Uterus (tissue), 4 donors: ENCODE data around the gene DACT3. TPM values are rescaled to one million over a fixed set of nuclear protein-coding genes. Genes with fewer than 3 reads are reported as not detected.

Experiments
- DNase-seq, 2 donors: peaks; one replicate each; pipeline ENCODE4 v3.0.0-alpha.2; 2019 to 2020
- H3K27ac ChIP-seq, 2 donors: fragments of 200-600 bp; sonication (generic); 1 replicate in 1 of 2; 2 replicates in 1 of 2; pipeline ENCODE4 v1.5.1; 2016 to 2018
- H3K27me3 ChIP-seq, 2 donors: fragments of 200-600 bp; sonication (generic); one replicate each; pipeline ENCODE4 v1.5.1; 2018 to 2019; ENCODE audit warnings: control low read depth in 1 of 2
- H3K36me3 ChIP-seq, 2 donors: fragments of 200-600 bp; sonication (generic); one replicate each; pipeline ENCODE4 v1.5.1; 2019; ENCODE audit warnings: control low read depth in 1 of 2
- H3K4me1 ChIP-seq, 2 donors: fragments of 200-600 bp; sonication (generic); one replicate each; pipeline ENCODE4 v1.5.1; 2018 to 2019; ENCODE audit warnings: control low read depth in 1 of 2
- H3K4me3 ChIP-seq, 2 donors: fragments of 200-600 bp; sonication (generic); 1 replicate in 1 of 2; 2 replicates in 1 of 2; pipeline ENCODE4 v1.5.1; 2018 to 2019; ENCODE audit warnings: mild to moderate bottlenecking in 1 of 2
- H3K9me3 ChIP-seq, 2 donors: fragments of 200-600 bp; sonication (generic); one replicate each; pipeline ENCODE4 v1.5.1; 2019; ENCODE audit warnings: control low read depth in 1 of 2
- POLR2A ChIP-seq, 2 donors: fragments of 450-650 bp; IDR thresholded peaks; one replicate each; pipeline ENCODE4 v1.6.1; 2016; ENCODE audit warnings: antibody characterized with exemption in 2 of 2, mild to moderate bottlenecking in 1 of 2, moderate library complexity in 1 of 2
- intact Hi-C: fragments of 100-400 bp; cut with DNase I; formaldehyde crosslinking; loops from one replicate; pipeline ENCODE4 v1.15.1; 2023; ENCODE audit warnings: low total_unique reads
- total RNA-seq, 4 donors: library from RNA; depleted of rRNA in 3 of 4; stranded (reverse); fragments of >200 nt in 3 of 4; gene quantifications; one replicate each; pipeline versions ENCODE4 v1.1.0 to v1.2.4, GENCODE V29; 2014 to 2023
- TF ChIP-seq, protein P1 (sequence below), 4 experiments: fragments of 200-600 bp in 2 of 4; fragments of 450-650 bp in 2 of 4; sonication (generic) in 2 of 4; IDR thresholded peaks; one replicate each; pipeline ENCODE4 v1.5.1; 2016 to 2019; ENCODE audit warnings: antibody characterized with exemption in 4 of 4, mild to moderate bottlenecking in 2 of 4, moderate library complexity in 1 of 4
- donor health status: DM: yes; HTN: yes; CAD: no.

Gene DACT3
- total RNA-seq, 4 donors from 2014 or later: 0.29 to 90.1 (median 30.3) TPM

DNA sequence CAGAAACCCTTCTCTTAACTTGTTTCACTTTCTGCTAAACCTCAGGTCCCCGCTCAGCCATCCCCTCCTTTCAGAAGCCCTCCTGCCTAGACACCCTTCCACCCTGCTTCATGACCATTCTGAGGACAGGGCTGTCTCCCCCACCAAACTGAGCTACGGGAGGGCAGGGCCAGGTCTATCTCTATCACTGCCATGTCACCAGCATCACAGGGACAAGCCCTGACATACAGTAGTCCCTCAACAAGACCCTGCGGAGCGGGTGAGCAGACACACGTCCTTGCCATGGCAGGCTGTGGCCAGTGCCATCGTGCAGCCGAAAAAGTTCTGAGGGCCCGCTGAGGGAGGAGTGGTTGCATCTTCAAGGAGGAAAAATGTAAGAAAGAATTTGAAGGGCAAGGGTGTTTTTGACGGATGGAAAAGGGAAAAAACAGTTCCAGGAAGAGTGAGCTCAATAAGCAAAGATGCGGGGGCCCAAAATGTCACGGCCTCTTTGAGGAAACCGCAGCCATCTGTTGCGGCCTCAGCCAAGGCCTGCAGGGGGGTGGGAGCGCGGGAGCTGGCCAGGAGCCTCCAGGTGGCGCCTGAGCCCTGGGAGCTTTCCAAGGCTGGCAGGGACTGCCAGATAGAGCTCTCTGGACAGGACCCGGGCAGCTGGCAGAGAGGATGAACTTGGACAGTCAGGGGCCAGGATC, 44.2 kb downstream of the DACT3 start:
- intact Hi-C loops: no loop called here
- DNase-seq: no peak

DNA sequence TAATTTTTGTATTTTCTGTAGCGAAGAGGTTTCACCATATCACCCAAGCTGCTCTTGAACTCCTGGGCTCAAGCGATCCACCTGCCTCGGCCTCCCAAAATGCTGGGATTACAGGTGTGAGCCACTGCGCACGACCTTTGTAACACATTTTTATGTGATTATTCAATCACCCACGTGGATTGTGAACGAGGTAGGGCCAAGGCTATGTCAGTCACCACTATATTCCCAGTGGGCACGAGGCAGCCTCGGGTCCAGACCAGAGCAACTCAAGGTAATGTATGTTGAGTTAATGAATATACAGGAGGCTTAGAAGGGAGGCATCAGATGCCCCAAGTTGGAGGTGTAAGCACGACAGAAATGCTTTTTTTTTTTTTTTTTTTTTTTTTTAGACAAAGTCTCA, 45.0 kb downstream of the DACT3 start:
- Histone ChIP-seq H3K36me3 (no peaks in the 10 kb centered on the region), H3K4me3 (no peak overlapping the region), H3K9me3 (no peaks in the 10 kb centered on the region), H3K27ac (no peak overlapping the region), H3K27me3 (no peaks in the 10 kb centered on the region), H3K4me1 (peaks cover 0 to 12% of the 10 kb centered on the region in 2 donors)
- DNase-seq: no peak
- no peak for TF ChIP-seq POLR2A (IDR thresholded peaks at IDR 0.05)
- TF ChIP-seq, protein P1, sequence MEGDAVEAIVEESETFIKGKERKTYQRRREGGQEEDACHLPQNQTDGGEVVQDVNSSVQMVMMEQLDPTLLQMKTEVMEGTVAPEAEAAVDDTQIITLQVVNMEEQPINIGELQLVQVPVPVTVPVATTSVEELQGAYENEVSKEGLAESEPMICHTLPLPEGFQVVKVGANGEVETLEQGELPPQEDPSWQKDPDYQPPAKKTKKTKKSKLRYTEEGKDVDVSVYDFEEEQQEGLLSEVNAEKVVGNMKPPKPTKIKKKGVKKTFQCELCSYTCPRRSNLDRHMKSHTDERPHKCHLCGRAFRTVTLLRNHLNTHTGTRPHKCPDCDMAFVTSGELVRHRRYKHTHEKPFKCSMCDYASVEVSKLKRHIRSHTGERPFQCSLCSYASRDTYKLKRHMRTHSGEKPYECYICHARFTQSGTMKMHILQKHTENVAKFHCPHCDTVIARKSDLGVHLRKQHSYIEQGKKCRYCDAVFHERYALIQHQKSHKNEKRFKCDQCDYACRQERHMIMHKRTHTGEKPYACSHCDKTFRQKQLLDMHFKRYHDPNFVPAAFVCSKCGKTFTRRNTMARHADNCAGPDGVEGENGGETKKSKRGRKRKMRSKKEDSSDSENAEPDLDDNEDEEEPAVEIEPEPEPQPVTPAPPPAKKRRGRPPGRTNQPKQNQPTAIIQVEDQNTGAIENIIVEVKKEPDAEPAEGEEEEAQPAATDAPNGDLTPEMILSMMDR (IDR thresholded peaks at IDR 0.05): no peak
- intact Hi-C loops: no loop called here

More for the DNA sequence above, 44.2 kb downstream of the DACT3 start:
- no peak for TF ChIP-seq POLR2A (IDR thresholded peaks at IDR 0.05)
- TF ChIP-seq, protein P1 (IDR thresholded peaks at IDR 0.05): peak in 3 of 4 experiments; percentile 29 to 42 (median 37)
- Histone ChIP-seq H3K27me3 (no peaks in the 10 kb centered on the region), H3K27ac (no peak overlapping the region), H3K9me3 (no peaks in the 10 kb centered on the region), H3K4me3 (no peak overlapping the region), H3K36me3 (no peaks in the 10 kb centered on the region), H3K4me1 (peaks cover 0 to 12% of the 10 kb centered on the region in 2 donors)

DNA sequence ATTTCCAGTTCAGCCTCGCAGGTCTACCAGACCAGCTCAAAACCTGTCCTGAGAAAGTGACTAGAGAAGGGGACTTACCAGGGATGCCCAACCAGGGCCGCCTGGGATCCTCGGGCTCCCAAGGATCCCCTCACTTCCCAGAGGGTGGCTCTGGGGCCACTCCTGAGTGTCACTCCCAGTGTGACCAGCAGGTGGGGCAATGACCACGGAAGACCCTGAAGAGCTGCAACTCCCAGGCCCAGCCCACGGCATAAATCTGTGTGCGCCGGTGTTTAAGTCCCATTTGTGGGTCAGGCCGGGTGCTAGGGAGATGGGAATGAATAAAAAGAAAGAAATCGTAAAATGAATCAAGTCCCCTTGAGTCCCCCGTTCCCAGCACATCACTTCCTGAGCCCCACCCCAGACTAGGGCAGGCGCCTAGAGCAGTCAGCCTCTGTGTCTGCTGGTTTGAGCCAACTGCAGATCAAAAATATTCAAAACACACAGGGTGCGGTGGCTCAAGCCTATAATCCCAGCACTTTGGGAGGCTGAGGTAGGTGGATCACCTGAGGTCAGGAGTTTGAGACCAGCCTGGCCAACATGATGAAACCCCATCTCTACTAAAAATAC, 46.8 kb downstream of the DACT3 start:
- H3K27ac ChIP-seq: no peak overlapping the region
- intact Hi-C loops: no loop called here
- H3K4me3 ChIP-seq: no peak overlapping the region
- no peaks in the 10 kb centered on the region for H3K27me3 ChIP-seq
- DNase-seq: peak; percentile 88
- H3K36me3 ChIP-seq: no peaks in the 10 kb centered on the region
- H3K9me3 ChIP-seq: no peaks in the 10 kb centered on the region
- H3K4me1 ChIP-seq: peaks cover 0 to 7% of the 10 kb centered on the region in 2 donors
- TF ChIP-seq POLR2A (IDR thresholded peaks at IDR 0.05): no peak
- TF ChIP-seq, protein P1 (IDR thresholded peaks at IDR 0.05): peak; percentile 85 to 93 (median 92)

DNA sequence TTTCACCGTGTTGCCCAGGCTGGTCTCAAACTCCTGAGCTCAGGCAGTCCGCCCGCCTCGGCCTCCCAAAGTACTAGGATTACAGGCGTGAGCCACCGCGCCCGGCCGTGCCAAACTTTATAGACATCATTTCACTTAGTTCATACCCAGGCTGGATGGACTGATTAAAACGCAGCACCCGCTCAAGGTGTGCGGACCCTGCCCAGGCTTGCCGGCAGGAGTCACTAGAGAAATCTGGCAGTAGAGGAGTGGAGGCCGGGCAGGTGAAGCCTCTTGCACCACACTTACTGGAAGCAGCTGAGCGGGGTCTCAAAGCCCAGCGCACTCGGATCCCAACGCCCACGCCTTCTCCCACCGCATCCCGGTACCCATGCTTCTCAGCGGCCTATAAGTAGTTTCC, 47.5 kb downstream of the DACT3 start:
- intact Hi-C loops: no loop called here
- peak in 1 of 2 donors; percentile 24 for DNase-seq
- H3K36me3 ChIP-seq: no peaks in the 10 kb centered on the region
- H3K27ac ChIP-seq: no peak overlapping the region
- no peaks in the 10 kb centered on the region for H3K27me3 ChIP-seq
- no peaks in the 10 kb centered on the region for H3K9me3 ChIP-seq
- no peak overlapping the region for H3K4me3 ChIP-seq
- peaks cover 0 to 7% of the 10 kb centered on the region in 2 donors for H3K4me1 ChIP-seq
- TF ChIP-seq, protein P1 (IDR thresholded peaks at IDR 0.05): no peak
- TF ChIP-seq POLR2A (IDR thresholded peaks at IDR 0.05): no peak

DNA sequence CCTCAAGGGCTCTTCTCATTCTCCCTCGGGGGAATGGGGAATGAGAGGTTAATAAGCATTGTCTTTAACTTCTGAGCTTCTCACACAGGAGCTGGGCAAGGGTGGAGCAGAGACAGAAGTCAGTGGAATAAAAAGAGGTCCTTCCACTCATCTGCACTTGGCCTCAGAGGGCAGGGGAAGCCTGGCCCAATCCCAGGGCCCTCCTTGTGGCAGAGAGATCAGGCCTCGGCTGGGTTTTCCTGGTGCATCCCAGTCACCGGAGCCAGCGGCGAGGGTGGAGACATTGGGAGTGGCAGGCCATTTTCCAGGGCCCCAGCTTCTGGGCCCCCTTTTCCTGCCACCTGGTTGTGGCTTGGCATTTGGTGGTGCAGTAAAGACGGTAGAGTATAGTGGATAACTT, 49.2 kb downstream of the DACT3 start:
- no peaks in the 10 kb centered on the region for H3K36me3 ChIP-seq
- H3K27ac ChIP-seq: no peak overlapping the region
- H3K4me1 ChIP-seq: peaks cover 0 to 2% of the 10 kb centered on the region in 2 donors
- H3K27me3 ChIP-seq: no peaks in the 10 kb centered on the region
- TF ChIP-seq, protein P1 (IDR thresholded peaks at IDR 0.05): no peak
- TF ChIP-seq POLR2A (IDR thresholded peaks at IDR 0.05): no peak
- DNase-seq: peak in 1 of 2 donors; percentile 8
- H3K4me3 ChIP-seq: no peak overlapping the region
- intact Hi-C loops: no loop called here
- H3K9me3 ChIP-seq: no peaks in the 10 kb centered on the region
